B cell (primary cell): ENCODE results near the gene ASAH2B. TPM values are rescaled to one million over a fixed set of nuclear protein-coding genes. Genes with fewer than 3 reads are reported as not detected.
A peak's percentile ranks its signal among the peaks of the same experiment; 100 is the strongest.
"Not testable (repeated sequence)": the region's sequence is repeated elsewhere in the genome, so short reads cannot be mapped to it uniquely, and the experiment has no call there.

ENCODE experiments used
- ATAC-seq: fragments of 200-7000 bp; cut with Tn5 transposase; one replicate; pipeline ENCODE4 v1.10.0; 2021; ENCODE audit warnings: low read depth, mild to moderate bottlenecking, moderate number of reproducible peaks, moderate library complexity
- CTCF ChIA-PET: fragments of 350-600 bp; sonication (Branson Sonifier 250); formaldehyde crosslinking; loops from one replicate; lab custom pipeline; 2021; ENCODE audit warnings: antibody characterized with exemption, inconsistent platforms; lab: Charles Lee
- POLR2A ChIA-PET: fragments of 350-600 bp; sonication (Branson Sonifier 250); formaldehyde crosslinking; loops from one replicate; lab custom pipeline; 2021; ENCODE audit warnings: antibody characterized with exemption; lab: Charles Lee
- DNase-seq: peaks from one replicate; pipeline ENCODE4 v3.0.0; 2013
- H2AFZ ChIP-seq: 2 replicates; pipeline ENCODE4 v1.6.1; 2012; ENCODE audit warnings: mild to moderate bottlenecking, low read depth, low read length; ENCODE audit not compliant: insufficient read depth, poor library complexity, severe bottlenecking
- H3K27ac ChIP-seq, 2 donors: 1 replicate in 1 of 2; 2 replicates in 1 of 2; pipeline ENCODE4 v1.5.1; 2012 to 2013; ENCODE audit warnings: low read length in 2 of 2, mild to moderate bottlenecking in 2 of 2, moderate library complexity in 1 of 2
- H3K27me3 ChIP-seq, 4 experiments: fragments of 200-600 bp in 1 of 4; sonication (generic) in 1 of 4; replicated peaks in 1 of 4; 1 replicate in 2 of 4; 2 replicates in 2 of 4; pipeline versions ENCODE4 v1.6.1 to v1.7.0; 2013 to 2016; ENCODE audit warnings: low read length in 3 of 4, mild to moderate bottlenecking in 2 of 4, mixed read lengths in 1 of 4, moderate library complexity in 1 of 4; ENCODE audit not compliant: insufficient read depth in 4 of 4, control insufficient read depth in 3 of 4; ENCODE audit errors: control extremely low read depth in 1 of 4
- H3K36me3 ChIP-seq, 2 experiments: replicated peaks in 1 of 2; 1 replicate in 1 of 2; 2 replicates in 1 of 2; pipeline versions ENCODE4 v1.6.1 to v1.7.1; 2013; ENCODE audit warnings: low read length in 1 of 2; ENCODE audit not compliant: insufficient read depth in 2 of 2, control insufficient read depth in 1 of 2; ENCODE audit errors: control extremely low read depth in 1 of 2, extremely low read depth in 1 of 2
- H3K4me1 ChIP-seq, 2 donors: fragments of 200-600 bp in 1 of 2; sonication (generic) in 1 of 2; 1 replicate in 1 of 2; 2 replicates in 1 of 2; pipeline versions ENCODE4 v1.5.1 to v1.6.1; 2013 to 2017; ENCODE audit warnings: low read length in 2 of 2; ENCODE audit not compliant: control insufficient read depth in 2 of 2, insufficient read depth in 2 of 2
- H3K4me2 ChIP-seq: replicated peaks from 2 replicates; pipeline ENCODE3; 2012; ENCODE audit warnings: mild to moderate bottlenecking, low read depth, low read length; ENCODE audit not compliant: poor library complexity, severe bottlenecking
- H3K4me3 ChIP-seq, 5 experiments: fragments of 200-600 bp in 1 of 5; sonication (generic) in 1 of 5; 1 replicate in 3 of 5; 2 replicates in 2 of 5; pipeline versions ENCODE4 v1.5.1 to v1.7.0; 2011 to 2016; ENCODE audit warnings: low read length in 4 of 5, mild to moderate bottlenecking in 4 of 5, low read depth in 2 of 5, control low read depth in 1 of 5, moderate library complexity in 1 of 5; ENCODE audit not compliant: insufficient read depth in 1 of 5; ENCODE audit errors: control extremely low read depth in 1 of 5, extremely low read depth in 1 of 5
- H3K79me2 ChIP-seq: fragments of 200-600 bp; sonication (generic); one replicate; pipeline ENCODE4 v1.6.0; 2016; ENCODE audit warnings: low read length; ENCODE audit not compliant: control insufficient read depth, insufficient read depth
- H3K9ac ChIP-seq: fragments of 200-600 bp; sonication (generic); 2 replicates; pipeline ENCODE4 v1.6.1; 2017; ENCODE audit warnings: mild to moderate bottlenecking, low read length, moderate library complexity
- H3K9me3 ChIP-seq, 3 donors: one replicate each; pipeline versions ENCODE4 v1.6.1 to v1.7.1; 2013; ENCODE audit warnings: low read length in 2 of 3; ENCODE audit not compliant: control insufficient read depth in 2 of 3, insufficient read depth in 1 of 3; ENCODE audit errors: control extremely low read depth in 1 of 3
- H4K20me1 ChIP-seq: 2 replicates; pipeline ENCODE4 v1.6.0; 2012; ENCODE audit warnings: mild to moderate bottlenecking, low read length; ENCODE audit not compliant: insufficient read depth, control insufficient read depth, poor library complexity, severe bottlenecking
- H3K27ac Mint-ChIP-seq: one replicate; pipeline ENCODE4 v1.8.0; 2021; ENCODE audit warnings: mixed read lengths
- H3K27me3 Mint-ChIP-seq: one replicate; pipeline ENCODE4 v1.8.0; 2021; ENCODE audit warnings: mixed read lengths
- H3K4me1 Mint-ChIP-seq: one replicate; pipeline ENCODE4 v1.8.0; 2021; ENCODE audit warnings: mixed read lengths
- H3K4me3 Mint-ChIP-seq: one replicate; pipeline ENCODE4 v1.8.0; 2021; ENCODE audit warnings: mixed read lengths
- H3K9me3 Mint-ChIP-seq: one replicate; pipeline ENCODE4 v1.8.0; 2022; ENCODE audit warnings: mixed read lengths; ENCODE audit not compliant: insufficient read depth
- CTCF ChIP-seq: fragments of 200-600 bp; IDR thresholded peaks from one replicate; pipeline ENCODE4 v1.8.0; 2022; ENCODE audit warnings: antibody characterized with exemption, mild to moderate bottlenecking
- EZH2 ChIP-seq: IDR thresholded peaks from 2 replicates; pipeline ENCODE4 v1.6.1; 2012; ENCODE audit warnings: borderline replicate concordance, low read depth, mild to moderate bottlenecking, moderate library complexity, low read length; ENCODE audit not compliant: insufficient read depth, poor library complexity, severe bottlenecking
- WGBS: methylation state at CpG from one replicate; pipeline ENCODE4 v1.1.5; 2013; ENCODE audit warnings: missing lambda C conversion rate; ENCODE audit not compliant: insufficient coverage; 5-methylcytosine and 5-hydroxymethylcytosine counted together
- intact Hi-C: fragments of 100-400 bp; cut with micrococcal nuclease; formaldehyde crosslinking; loops from one replicate; pipeline ENCODE4 v1.10.0; 2022
- polyA plus RNA-seq: library from polyadenylated mRNA; depleted of rRNA; stranded (reverse); fragments of >200 nt; gene quantifications from 2 replicates; pipeline ENCODE4 v1.2.3, GENCODE V29; 2012
- total RNA-seq, 2 donors: library from RNA; stranded (reverse); fragments of 120-200 nt in 1 of 2; gene quantifications; 1 replicate in 1 of 2; 2 replicates in 1 of 2; pipeline versions ENCODE4 v1.2.3 to v1.2.4, GENCODE V29; 2013 to 2022

Gene ASAH2B
- total and polyA plus RNA-seq, 2 donors (not counting 1 experiment from before 2014, with no cell fraction given) = 1.0 to 1.1 TPM

- CTCF ChIA-PET = interaction anchor here (0.7 kb wide), 1 partner anchor 321 kb away, joined by 3 read pairs; no protein-coding TSS in a partner anchor
- H3K9me3 ChIP-seq = no peaks in the 10 kb centered on the region
- H3K4me1 ChIP-seq = peaks cover 7 to 8% of the 10 kb centered on the region in 2 donors
- ATAC-seq (no peak), DNase-seq (peak; percentile 24)
- H3K27me3 ChIP-seq = peaks cover 0 to 3% (median 0%) of the 10 kb centered on the region in 4 experiments
- no peaks in the 10 kb centered on the region for H3K79me2 ChIP-seq
- H2AFZ ChIP-seq = peak overlapping the region; percentile 92
- Mint-ChIP-seq H3K4me1 (peaks cover 21% of the 10 kb centered on the region), H3K9me3 (no peaks in the 10 kb centered on the region), H3K27ac (peak overlapping the region; percentile 70), H3K4me3 (peak overlapping the region; percentile 88), H3K27me3 (peaks cover 10% of the 10 kb centered on the region)
- no peaks in the 10 kb centered on the region for H4K20me1 ChIP-seq
- 8% methylated on average over 2 of the region's 8 CpGs for WGBS
- peak overlapping the region; percentile 83 for H3K9ac ChIP-seq
- H3K4me2 ChIP-seq = peak overlapping the region; percentile 89
- POLR2A ChIA-PET = no interaction called here
- intact Hi-C loops = no loop called here
- no peaks in the 10 kb centered on the region for H3K36me3 ChIP-seq
- H3K4me3 ChIP-seq = peak overlapping the region; percentile 66 to 89 (median 76)
- TF ChIP-seq CTCF (no peak), EZH2 (no peak)
- peak overlapping the region in 1 of 2 donors; percentile 60 for H3K27ac ChIP-seq
Observed at GRCh38 chr10:50740293-50740648, 535 bp downstream of the ASAH2B start.

- peak; percentile 57 for DNase-seq
- H3K27me3 ChIP-seq, H3K4me3 Mint-ChIP-seq, ATAC-seq, H2AFZ ChIP-seq, H4K20me1 ChIP-seq, H3K27me3 Mint-ChIP-seq, H3K79me2 ChIP-seq, H3K36me3 ChIP-seq, H3K27ac ChIP-seq, H3K9me3 Mint-ChIP-seq, H3K4me2 ChIP-seq, POLR2A ChIA-PET, H3K4me1 ChIP-seq, intact Hi-C loops, H3K4me3 ChIP-seq, CTCF ChIA-PET, H3K9me3 ChIP-seq, H3K9ac ChIP-seq: not testable (repeated sequence)
- Mint-ChIP-seq H3K27ac (peak overlapping the region; percentile 17), H3K4me1 (peaks cover 21% of the 10 kb centered on the region)
- WGBS = no CpG with 5 or more reads among the region's 10 CpGs
Observed at GRCh38 chr10:50742820-50743219, 3.1 kb downstream of the ASAH2B start.

GRCh38 chr10:50766774-50767513 lies 27.2 kb downstream of the ASAH2B start:
- CTCF ChIA-PET, H3K27ac Mint-ChIP-seq: not testable (repeated sequence)
- WGBS = no CpG with 5 or more reads among the region's 5 CpGs

More at GRCh38 chr10:50766774-50767513, 27.2 kb downstream of the ASAH2B start:
- H2AFZ ChIP-seq, H3K27me3 ChIP-seq, H3K4me3 Mint-ChIP-seq, H3K4me2 ChIP-seq, H3K4me1 Mint-ChIP-seq, H3K27me3 Mint-ChIP-seq, H3K9me3 Mint-ChIP-seq, H3K4me1 ChIP-seq, H3K9me3 ChIP-seq, H3K36me3 ChIP-seq, POLR2A ChIA-PET, ATAC-seq, H3K9ac ChIP-seq, H3K27ac ChIP-seq, intact Hi-C loops, H3K79me2 ChIP-seq, H4K20me1 ChIP-seq, H3K4me3 ChIP-seq, DNase-seq: not testable (repeated sequence)
